ENCODE data around the gene NCOA1. TPM values are rescaled to one million over a fixed set of nuclear protein-coding genes. Genes with fewer than 3 reads are reported as not detected.
A peak's percentile ranks its signal among the peaks of the same experiment; 100 is the strongest.
"Not testable (repeated sequence)": the region's sequence is repeated elsewhere in the genome, so short reads cannot be mapped to it uniquely, and the experiment has no call there.

Gene NCOA1
- polyA plus RNA-seq, 3 donors from 2014 or later: 21.2 to 35.0 (median 25.6) TPM

GRCh38 chr2:24658531-24659202, 167.6 kb downstream of the NCOA1 start:
- peaks cover 30 to 76% of the 10 kb centered on the region in 2 donors for H3K4me1 Mint-ChIP-seq
- H3K9me3 Mint-ChIP-seq: no peaks in the 10 kb centered on the region
- H3K36me3 Mint-ChIP-seq: peaks cover 0 to 3% (median 3%) of the 10 kb centered on the region in 3 donors
- H3K27ac Mint-ChIP-seq: peak overlapping the region in 4 of 6 donors; percentile 13 to 78 (median 62)
- DNase-seq: no peak
- no peak overlapping the region for H3K4me3 Mint-ChIP-seq
- peaks cover 0 to 3% (median 0%) of the 10 kb centered on the region in 3 donors for H3K27me3 Mint-ChIP-seq (ENCODE audit: low read depth in 3 of 3)

- peaks cover 0 to 3% (median 3%) of the 10 kb centered on the region in 3 donors for H3K36me3 Mint-ChIP-seq
- no peak overlapping the region for H3K4me3 Mint-ChIP-seq
- H3K4me1 Mint-ChIP-seq: peaks cover 27 to 72% of the 10 kb centered on the region in 2 donors
- no peaks in the 10 kb centered on the region for H3K9me3 Mint-ChIP-seq
- H3K27me3 Mint-ChIP-seq (ENCODE audit: low read depth in 3 of 3): peaks cover 0 to 3% (median 0%) of the 10 kb centered on the region in 3 donors
- no peak for DNase-seq
- peak overlapping the region in 1 of 6 donors; percentile 67 for H3K27ac Mint-ChIP-seq
These were observed 168.8 kb downstream of the NCOA1 start for GRCh38 chr2:24659862-24660261.

- Mint-ChIP-seq H3K27me3 (ENCODE audit: low read depth in 3 of 3) (peaks cover 0 to 2% (median 0%) of the 10 kb centered on the region in 3 donors), H3K9me3 (no peaks in the 10 kb centered on the region), H3K36me3 (peaks cover 3 to 14% (median 4%) of the 10 kb centered on the region in 3 donors), H3K27ac (peak overlapping the region in 1 of 6 donors; percentile 55), H3K4me1 (peaks cover 13 to 24% of the 10 kb centered on the region in 2 donors), H3K4me3 (no peak overlapping the region)
- no peak for DNase-seq
These were observed 176.5 kb downstream of the NCOA1 start for GRCh38 chr2:24667542-24667941.

- H3K4me1 Mint-ChIP-seq: peaks cover 7 to 22% of the 10 kb centered on the region in 2 donors
- no peak for DNase-seq
- peaks cover 2 to 13% (median 6%) of the 10 kb centered on the region in 3 donors for H3K36me3 Mint-ChIP-seq
- H3K4me3 Mint-ChIP-seq: no peak overlapping the region
- peaks cover 0 to 2% (median 0%) of the 10 kb centered on the region in 3 donors for H3K27me3 Mint-ChIP-seq (ENCODE audit: low read depth in 3 of 3)
- H3K27ac Mint-ChIP-seq: peak overlapping the region in 4 of 6 donors; percentile 12 to 61 (median 38)
- H3K9me3 Mint-ChIP-seq: no peaks in the 10 kb centered on the region
These were observed 180.2 kb downstream of the NCOA1 start for GRCh38 chr2:24671230-24671629.

GRCh38 chr2:24672589-24672988, 181.5 kb downstream of the NCOA1 start:
- Mint-ChIP-seq H3K4me3 (peak overlapping the region in 1 of 5 donors; percentile 41), H3K4me1 (peaks cover 7 to 22% of the 10 kb centered on the region in 2 donors), H3K27me3 (ENCODE audit: low read depth in 3 of 3) (peaks cover 0 to 5% (median under 1%) of the 10 kb centered on the region in 3 donors), H3K27ac (peak overlapping the region in 5 of 6 donors; percentile 29 to 81 (median 67)), H3K36me3 (peaks cover 8 to 20% (median 11%) of the 10 kb centered on the region in 3 donors), H3K9me3 (no peaks in the 10 kb centered on the region)
- DNase-seq: no peak

- no peak for DNase-seq
- peaks cover 4 to 22% of the 10 kb centered on the region in 2 donors for H3K4me1 Mint-ChIP-seq
- no peak overlapping the region for H3K27ac Mint-ChIP-seq
- H3K4me3 Mint-ChIP-seq: no peak overlapping the region
- no peaks in the 10 kb centered on the region for H3K9me3 Mint-ChIP-seq
- H3K36me3 Mint-ChIP-seq: peaks cover 25 to 27% (median 25%) of the 10 kb centered on the region in 3 donors
- peaks cover 2 to 7% (median 4%) of the 10 kb centered on the region in 3 donors for H3K27me3 Mint-ChIP-seq (ENCODE audit: low read depth in 3 of 3)
These were observed 184.3 kb downstream of the NCOA1 start for GRCh38 chr2:24675338-24675737.

GRCh38 chr2:24676493-24676892, 185.4 kb downstream of the NCOA1 start:
- Mint-ChIP-seq H3K27ac (peak overlapping the region in 2 of 6 donors; percentile 7 to 43), H3K27me3 (ENCODE audit: low read depth in 3 of 3) (peaks cover 2 to 5% (median 4%) of the 10 kb centered on the region in 3 donors), H3K4me1 (peaks cover 4 to 22% of the 10 kb centered on the region in 2 donors), H3K4me3 (no peak overlapping the region), H3K9me3 (no peaks in the 10 kb centered on the region), H3K36me3 (peaks cover 26 to 29% (median 28%) of the 10 kb centered on the region in 3 donors)
- no peak for DNase-seq

GRCh38 chr2:24678066-24678465, 187.0 kb downstream of the NCOA1 start:
- not testable (repeated sequence) for H3K4me1 Mint-ChIP-seq; DNase-seq; H3K27me3 Mint-ChIP-seq (ENCODE audit: low read depth in 3 of 3); H3K9me3 Mint-ChIP-seq; H3K4me3 Mint-ChIP-seq
- H3K36me3 Mint-ChIP-seq: peaks cover 26 to 34% (median 28%) of the 10 kb centered on the region in 3 donors
- H3K27ac Mint-ChIP-seq: peak overlapping the region in 3 of 6 donors; percentile 16 to 39 (median 17)

GRCh38 chr2:24680196-24680595, 189.1 kb downstream of the NCOA1 start:
- no peak for DNase-seq
- Mint-ChIP-seq H3K4me3 (no peak overlapping the region), H3K36me3 (peaks cover 21 to 34% (median 28%) of the 10 kb centered on the region in 3 donors), H3K9me3 (no peaks in the 10 kb centered on the region), H3K4me1 (peaks cover 0 to 2% of the 10 kb centered on the region in 2 donors), H3K27ac (peak overlapping the region in 1 of 6 donors; percentile 2), H3K27me3 (ENCODE audit: low read depth in 3 of 3) (peaks cover 2 to 5% (median 4%) of the 10 kb centered on the region in 3 donors)

GRCh38 chr2:24682304-24682703, 191.2 kb downstream of the NCOA1 start:
- Mint-ChIP-seq H3K9me3 (no peaks in the 10 kb centered on the region), H3K27me3 (ENCODE audit: low read depth in 3 of 3) (peaks cover 2 to 4% (median 3%) of the 10 kb centered on the region in 3 donors), H3K4me3 (no peak overlapping the region), H3K4me1 (peaks cover 0 to 5% of the 10 kb centered on the region in 2 donors), H3K27ac (no peak overlapping the region), H3K36me3 (peaks cover 17 to 31% (median 18%) of the 10 kb centered on the region in 3 donors)
- DNase-seq: no peak

- DNase-seq: no peak
- H3K27ac Mint-ChIP-seq: peak overlapping the region in 5 of 6 donors; percentile 14 to 71 (median 57)
- no peak overlapping the region for H3K4me3 Mint-ChIP-seq
- no peaks in the 10 kb centered on the region for H3K9me3 Mint-ChIP-seq
- peaks cover 0 to 3% (median 0%) of the 10 kb centered on the region in 3 donors for H3K27me3 Mint-ChIP-seq (ENCODE audit: low read depth in 3 of 3)
- peaks cover 6 to 10% of the 10 kb centered on the region in 2 donors for H3K4me1 Mint-ChIP-seq
- peaks cover 7 to 28% (median 16%) of the 10 kb centered on the region in 3 donors for H3K36me3 Mint-ChIP-seq
These were observed 192.4 kb downstream of the NCOA1 start for GRCh38 chr2:24683408-24683807.

GRCh38 chr2:24690524-24690923, 199.5 kb downstream of the NCOA1 start:
- H3K36me3 Mint-ChIP-seq: peaks cover 5 to 21% (median 19%) of the 10 kb centered on the region in 3 donors
- H3K4me3 Mint-ChIP-seq: no peak overlapping the region
- peak overlapping the region in 1 of 6 donors; percentile 31 for H3K27ac Mint-ChIP-seq
- peaks cover 27 to 30% of the 10 kb centered on the region in 2 donors for H3K4me1 Mint-ChIP-seq
- peak; percentile 3 to 39 (median 6) for DNase-seq
- no peaks in the 10 kb centered on the region for H3K9me3 Mint-ChIP-seq
- peaks cover 0 to 5% (median 3%) of the 10 kb centered on the region in 3 donors for H3K27me3 Mint-ChIP-seq (ENCODE audit: low read depth in 3 of 3)

- peaks cover 0 to 5% (median 3%) of the 10 kb centered on the region in 3 donors for H3K27me3 Mint-ChIP-seq (ENCODE audit: low read depth in 3 of 3)
- DNase-seq: no peak
- peak overlapping the region in 3 of 6 donors; percentile 4 to 19 (median 12) for H3K27ac Mint-ChIP-seq
- no peaks in the 10 kb centered on the region for H3K9me3 Mint-ChIP-seq
- no peak overlapping the region for H3K4me3 Mint-ChIP-seq
- H3K36me3 Mint-ChIP-seq: peaks cover 5 to 24% (median 19%) of the 10 kb centered on the region in 3 donors
- peaks cover 29 to 30% of the 10 kb centered on the region in 2 donors for H3K4me1 Mint-ChIP-seq
These were observed 200.8 kb downstream of the NCOA1 start for GRCh38 chr2:24691806-24692205.

GRCh38 chr2:24697792-24698191, 206.7 kb downstream of the NCOA1 start:
- Mint-ChIP-seq H3K9me3 (no peaks in the 10 kb centered on the region), H3K27me3 (ENCODE audit: low read depth in 3 of 3) (peaks cover 0 to 1% (median 0%) of the 10 kb centered on the region in 3 donors), H3K36me3 (peaks cover 5 to 29% (median 11%) of the 10 kb centered on the region in 3 donors), H3K4me1 (peaks cover 0 to 2% of the 10 kb centered on the region in 2 donors), H3K27ac (no peak overlapping the region), H3K4me3 (no peak overlapping the region)
- DNase-seq: no peak
